Chondrocyte (in vitro differentiated cells): ENCODE measurements around the gene VPREB3. TPM values are rescaled to one million over a fixed set of nuclear protein-coding genes. Genes with fewer than 3 reads are reported as not detected.

ENCODE experiments used
- DNase-seq: peaks from one replicate; pipeline ENCODE4 v3.0.0; 2021; ENCODE audit warnings: mixed read lengths, low spot score
- H3K27ac Mint-ChIP-seq: one replicate; pipeline ENCODE4 v1.8.0; 2021; ENCODE audit warnings: mild to moderate bottlenecking, moderate library complexity, mixed read lengths; ENCODE audit not compliant: unreplicated experiment
- H3K27me3 Mint-ChIP-seq: 2 replicates; pipeline ENCODE4 v1.8.0; 2021; ENCODE audit warnings: low read depth, mixed read lengths
- H3K36me3 Mint-ChIP-seq: 2 replicates; pipeline ENCODE4 v1.8.0; 2021; ENCODE audit warnings: low read depth, mixed read lengths
- H3K4me1 Mint-ChIP-seq: 2 replicates; pipeline ENCODE4 v1.8.0; 2021; ENCODE audit warnings: low read depth, mild to moderate bottlenecking, mixed read lengths
- H3K4me3 Mint-ChIP-seq: one replicate; pipeline ENCODE4 v1.8.0; 2021; ENCODE audit warnings: mild to moderate bottlenecking, moderate library complexity, mixed read lengths; ENCODE audit not compliant: unreplicated experiment
- H3K9me3 Mint-ChIP-seq: 2 replicates; pipeline ENCODE4 v1.8.0; 2021; ENCODE audit warnings: low read depth, mixed read lengths
- total RNA-seq: library from RNA; stranded (reverse); gene quantifications from 3 replicates; pipeline ENCODE4 v1.2.1, GENCODE V29; 2021
- TF ChIP-seq, protein P1 (sequence below): fragments of 200-600 bp; sonication (generic); IDR thresholded peaks from 2 replicates; pipeline ENCODE4 v1.5.0; 2021; ENCODE audit warnings: antibody characterized with exemption, mild to moderate bottlenecking, moderate library complexity

Gene VPREB3
- total RNA-seq, 1 donor from 2014 or later = not detected

DNA sequence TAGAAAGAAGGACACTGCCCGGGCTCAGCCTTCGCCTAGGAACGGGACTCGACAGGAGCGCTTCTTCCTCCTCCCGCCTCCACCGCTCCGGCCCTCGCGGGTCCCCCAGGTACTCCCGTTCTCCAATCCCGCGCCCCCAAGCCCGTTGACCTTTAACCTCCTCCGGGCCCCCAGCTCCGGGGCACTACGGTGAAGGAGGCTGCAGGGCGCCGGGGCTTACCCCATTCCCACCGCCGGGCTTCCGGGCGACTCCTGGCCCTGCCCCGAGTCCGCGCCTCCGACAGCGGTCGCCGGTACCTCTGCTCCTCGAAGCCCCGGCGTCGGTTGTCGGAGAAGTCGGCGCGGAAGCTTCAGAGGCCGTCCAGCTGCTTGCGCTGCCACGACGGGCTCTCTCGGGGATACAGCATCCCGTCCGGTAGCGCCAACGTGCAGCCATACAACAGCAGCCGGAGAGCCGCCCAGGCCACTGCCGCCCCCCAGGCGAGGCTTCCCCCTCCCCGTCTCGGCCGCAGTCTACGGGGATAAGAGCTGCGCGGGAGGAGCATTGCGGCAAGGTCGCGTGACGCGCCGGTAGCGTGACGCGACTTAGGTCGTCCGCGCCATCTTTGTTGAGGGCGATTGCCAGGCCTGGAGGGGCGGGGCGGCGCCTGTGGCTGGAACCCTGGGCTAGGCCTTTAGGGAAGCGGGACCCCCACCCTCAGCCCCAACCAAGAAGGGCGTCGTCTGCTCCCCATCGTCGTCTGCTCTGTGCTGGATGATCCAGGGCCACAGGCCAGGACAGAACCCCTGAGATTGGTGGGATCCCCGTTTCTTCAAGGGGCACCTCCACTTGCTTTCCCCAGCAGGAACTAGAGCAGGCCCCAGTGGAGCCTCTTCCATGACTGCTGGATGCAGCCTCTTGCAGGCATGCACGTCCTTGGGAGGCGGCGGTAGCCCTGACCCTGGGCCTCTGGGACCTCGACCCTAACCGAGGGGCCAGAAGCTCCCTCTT lies 37.1 kb downstream of the VPREB3 start:
- TF ChIP-seq, protein P1, sequence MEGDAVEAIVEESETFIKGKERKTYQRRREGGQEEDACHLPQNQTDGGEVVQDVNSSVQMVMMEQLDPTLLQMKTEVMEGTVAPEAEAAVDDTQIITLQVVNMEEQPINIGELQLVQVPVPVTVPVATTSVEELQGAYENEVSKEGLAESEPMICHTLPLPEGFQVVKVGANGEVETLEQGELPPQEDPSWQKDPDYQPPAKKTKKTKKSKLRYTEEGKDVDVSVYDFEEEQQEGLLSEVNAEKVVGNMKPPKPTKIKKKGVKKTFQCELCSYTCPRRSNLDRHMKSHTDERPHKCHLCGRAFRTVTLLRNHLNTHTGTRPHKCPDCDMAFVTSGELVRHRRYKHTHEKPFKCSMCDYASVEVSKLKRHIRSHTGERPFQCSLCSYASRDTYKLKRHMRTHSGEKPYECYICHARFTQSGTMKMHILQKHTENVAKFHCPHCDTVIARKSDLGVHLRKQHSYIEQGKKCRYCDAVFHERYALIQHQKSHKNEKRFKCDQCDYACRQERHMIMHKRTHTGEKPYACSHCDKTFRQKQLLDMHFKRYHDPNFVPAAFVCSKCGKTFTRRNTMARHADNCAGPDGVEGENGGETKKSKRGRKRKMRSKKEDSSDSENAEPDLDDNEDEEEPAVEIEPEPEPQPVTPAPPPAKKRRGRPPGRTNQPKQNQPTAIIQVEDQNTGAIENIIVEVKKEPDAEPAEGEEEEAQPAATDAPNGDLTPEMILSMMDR = peak; percentile 14
- Mint-ChIP-seq H3K4me3 (peak overlapping the region; percentile 73), H3K27me3 (no peaks in the 10 kb centered on the region), H3K27ac (peak overlapping the region; percentile 74), H3K9me3 (no peaks in the 10 kb centered on the region), H3K4me1 (peaks cover 7% of the 10 kb centered on the region), H3K36me3 (peaks cover 9% of the 10 kb centered on the region)
- no peak for DNase-seq

DNA sequence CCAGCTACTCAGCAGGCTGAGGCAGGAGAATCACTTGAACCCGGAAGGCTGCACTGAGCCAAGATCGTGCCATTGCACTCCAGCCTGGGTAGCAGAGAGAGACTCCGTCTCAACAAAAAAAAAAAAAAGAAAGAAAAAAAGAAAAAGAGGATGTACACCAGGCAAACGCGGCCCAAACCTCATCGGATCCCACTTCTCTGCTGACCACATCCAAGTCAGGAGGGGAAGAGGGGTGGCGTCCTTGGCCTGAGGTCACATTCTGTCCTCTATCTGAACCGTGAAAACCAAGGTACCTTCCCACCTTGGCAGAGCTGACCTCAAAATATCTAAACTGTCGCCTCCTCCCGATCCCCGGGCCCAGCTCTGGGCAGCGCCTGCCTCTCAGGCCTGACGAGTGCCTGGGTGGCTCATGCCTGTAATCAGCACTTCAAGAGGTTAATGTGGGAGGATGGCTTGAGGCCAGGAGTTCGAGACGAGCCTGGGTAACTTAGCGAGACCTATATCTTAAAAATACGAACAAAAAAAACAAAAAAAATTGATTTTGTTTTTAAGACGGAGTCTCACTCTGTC lies 38.3 kb downstream of the VPREB3 start:
- no peak for DNase-seq
- Mint-ChIP-seq H3K9me3 (no peaks in the 10 kb centered on the region), H3K27me3 (no peaks in the 10 kb centered on the region), H3K4me3 (peak overlapping the region; percentile 73), H3K27ac (no peak overlapping the region), H3K4me1 (peaks cover 7% of the 10 kb centered on the region), H3K36me3 (peaks cover 14% of the 10 kb centered on the region)
- TF ChIP-seq, protein P1 = no peak

DNA sequence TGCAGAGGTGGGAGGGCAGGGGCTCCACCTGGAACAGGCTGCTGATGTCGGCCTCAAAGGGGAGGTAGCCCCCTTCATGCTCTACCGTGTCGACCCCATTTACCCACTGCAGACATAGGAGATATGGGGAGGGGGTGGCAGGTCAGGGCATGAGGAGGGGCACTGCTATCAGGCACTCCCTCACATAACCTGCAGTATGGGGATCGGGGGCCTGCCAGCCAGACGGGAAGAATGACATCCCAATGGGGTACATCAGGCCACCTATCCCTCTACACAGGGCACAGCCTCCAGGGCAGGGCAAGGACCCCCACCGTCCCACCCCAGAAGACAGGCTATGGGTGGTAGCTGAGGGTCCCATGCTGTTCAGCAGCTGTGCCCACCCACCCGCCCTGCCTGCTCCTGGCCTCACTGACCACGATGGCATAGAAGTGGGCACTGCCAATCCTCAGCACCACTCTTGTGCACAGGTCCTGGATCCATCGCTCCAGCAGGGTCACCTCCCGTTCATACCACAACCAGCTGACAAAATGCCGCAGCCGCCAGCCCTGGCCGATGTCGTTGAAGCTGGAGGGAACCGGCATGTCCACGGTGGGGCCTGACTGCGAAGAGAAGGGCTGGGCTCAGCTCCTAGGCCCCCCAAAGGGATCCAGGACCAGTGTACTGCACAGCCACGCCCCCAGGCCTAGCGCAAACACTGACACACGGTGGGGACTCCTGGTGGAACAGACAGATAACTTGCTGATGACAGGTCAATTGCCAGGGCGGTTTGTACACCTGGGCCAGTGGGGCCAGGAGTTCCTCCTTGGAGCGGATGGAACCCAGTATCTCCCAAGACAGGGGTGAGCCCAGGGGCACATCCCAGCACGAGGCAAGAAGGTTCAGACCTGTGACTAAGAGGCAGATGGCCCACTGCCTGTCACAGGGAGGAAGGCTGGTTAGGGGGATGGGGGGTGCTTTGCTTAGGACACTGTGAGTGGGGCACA lies 39.3 kb downstream of the VPREB3 start:
- Mint-ChIP-seq H3K9me3 (no peaks in the 10 kb centered on the region), H3K4me1 (peaks cover 7% of the 10 kb centered on the region), H3K27me3 (no peaks in the 10 kb centered on the region), H3K36me3 (peaks cover 23% of the 10 kb centered on the region), H3K4me3 (peak overlapping the region; percentile 45), H3K27ac (no peak overlapping the region)
- no peak for DNase-seq
- TF ChIP-seq, protein P1 = no peak

DNA sequence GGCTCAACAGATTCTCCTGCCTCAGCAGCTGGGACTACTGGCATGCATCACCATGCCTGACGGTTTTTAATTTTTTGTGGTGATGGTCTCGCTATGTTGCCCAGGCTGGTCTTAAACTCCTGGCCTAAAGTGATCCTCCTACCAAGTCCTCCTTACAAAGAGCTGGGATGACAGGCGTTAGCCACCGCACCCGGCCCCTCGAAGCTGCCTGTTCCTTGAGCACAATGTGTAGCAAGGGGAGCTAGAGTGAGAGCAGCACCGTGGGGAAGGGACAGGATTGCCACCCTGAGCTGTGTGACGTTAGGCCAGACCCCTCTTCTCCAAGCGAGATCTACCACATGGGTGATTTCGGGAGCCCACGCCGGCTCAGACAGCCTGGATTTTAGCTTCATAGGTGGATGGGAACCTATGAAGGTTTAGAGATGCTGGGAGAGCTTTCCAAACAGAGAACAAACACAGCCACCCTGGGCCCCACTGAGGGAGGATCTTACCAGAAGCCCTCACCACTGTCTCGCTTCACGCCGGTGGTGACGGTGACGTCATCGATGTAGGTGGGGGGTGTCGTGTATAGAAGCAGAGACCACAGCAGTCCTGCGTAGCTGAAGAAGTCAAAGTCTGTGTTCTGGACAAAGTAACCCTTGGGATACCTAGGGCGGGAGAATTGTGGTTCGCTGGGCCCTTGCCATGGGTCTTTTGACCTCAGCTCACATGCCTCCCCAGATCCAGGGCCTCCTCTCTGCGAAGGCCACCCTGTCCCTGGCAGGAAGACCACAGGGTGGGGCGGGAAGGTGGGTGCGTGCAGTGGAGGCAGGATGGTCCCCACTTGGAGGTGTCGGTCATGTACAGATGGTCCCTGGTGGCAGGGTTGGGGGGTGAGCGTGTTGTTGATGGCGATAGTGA lies 40.3 kb downstream of the VPREB3 start:
- Mint-ChIP-seq H3K36me3 (peaks cover 30% of the 10 kb centered on the region), H3K4me1 (peaks cover 7% of the 10 kb centered on the region), H3K27ac (no peak overlapping the region), H3K27me3 (no peaks in the 10 kb centered on the region), H3K9me3 (no peaks in the 10 kb centered on the region), H3K4me3 (no peak overlapping the region)
- no peak for DNase-seq
- TF ChIP-seq, protein P1 = no peak
